GM21515 (cell line): ENCODE results near the gene RRP15.
A peak's percentile ranks its signal among the peaks of the same experiment; 100 is the strongest.

Source experiments
- ATAC-seq: cut with Tn5 transposase; IDR thresholded peaks from one replicate; pipeline ENCODE4 v1.9.1; 2021; ENCODE audit not compliant: unreplicated experiment

The RRP15 gene

GRCh38 chr1:218339267-218339831, 54.3 kb downstream of the RRP15 start:
- ATAC-seq: peak; percentile 57

DNA sequence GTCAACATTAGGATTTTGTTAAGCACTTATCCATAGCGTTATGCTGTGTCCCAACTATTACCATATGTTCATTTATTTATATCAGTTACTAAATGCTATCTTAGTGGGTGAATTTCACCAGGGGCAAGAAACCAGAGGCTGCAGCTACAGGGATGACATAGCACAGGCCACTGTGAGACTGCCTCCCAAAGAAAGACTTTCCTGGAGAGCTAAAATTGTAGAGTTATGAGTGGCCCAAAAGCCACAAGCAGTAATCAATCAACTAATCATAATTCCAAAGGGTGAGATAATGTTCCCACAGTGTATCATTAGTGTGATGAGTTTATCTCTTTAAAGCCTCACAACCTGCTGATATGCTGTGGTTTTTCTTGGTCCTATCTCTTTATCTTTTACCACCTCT, 56.2 kb downstream of the RRP15 start:
- ATAC-seq: no peak

- ATAC-seq: no peak
Measured at GRCh38 chr1:218342091-218342490, 57.0 kb downstream of the RRP15 start.

DNA sequence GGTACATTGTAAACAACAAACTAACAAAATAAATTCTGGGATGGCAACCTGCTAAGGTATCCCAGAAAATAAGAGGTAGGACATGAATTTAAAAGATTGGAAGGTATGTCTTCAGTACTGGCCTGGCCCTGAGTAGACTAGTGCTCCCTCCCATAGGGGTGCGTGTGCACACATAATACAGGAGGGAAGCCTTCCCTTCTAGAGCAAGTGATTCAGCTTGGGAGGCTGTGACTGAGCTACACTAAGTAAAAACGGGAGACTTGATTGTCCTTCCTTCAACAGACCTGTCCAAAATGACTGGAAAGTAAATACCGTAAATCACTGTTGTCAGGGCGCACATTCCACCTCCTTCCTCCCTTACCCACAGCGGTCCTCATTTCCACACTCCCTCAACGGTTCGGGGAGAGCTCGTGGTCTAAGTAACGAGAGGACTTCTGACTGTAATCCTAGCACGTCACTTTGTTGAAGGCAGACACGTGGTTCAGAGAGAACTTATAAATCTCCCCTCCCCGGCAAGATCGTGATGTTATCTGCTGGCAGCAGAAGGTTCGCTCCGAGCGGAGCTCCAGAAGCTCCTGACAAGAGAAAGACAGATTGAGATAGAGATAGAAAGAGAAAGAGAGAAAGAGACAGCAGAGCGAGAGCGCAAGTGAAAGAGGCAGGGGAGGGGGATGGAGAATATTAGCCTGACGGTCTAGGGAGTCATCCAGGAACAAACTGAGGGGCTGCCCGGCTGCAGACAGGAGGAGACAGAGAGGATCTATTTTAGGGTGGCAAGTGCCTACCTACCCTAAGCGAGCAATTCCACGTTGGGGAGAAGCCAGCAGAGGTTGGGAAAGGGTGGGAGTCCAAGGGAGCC, 60.0 kb downstream of the RRP15 start, which contains the start of gene TGFB2:
Gene TGFB2 (plus strand): TSS at position 523 of the 859 bp plus-strand sequence. CDS start 1,366 bp downstream, outside the sequence.
- ATAC-seq: peak; percentile 46

GRCh38 chr1:218345673-218346390, 60.7 kb downstream of the RRP15 start:
- peak; percentile 71 for ATAC-seq

- no peak for ATAC-seq
Measured at GRCh38 chr1:218346391-218347204, 61.5 kb downstream of the RRP15 start.

DNA sequence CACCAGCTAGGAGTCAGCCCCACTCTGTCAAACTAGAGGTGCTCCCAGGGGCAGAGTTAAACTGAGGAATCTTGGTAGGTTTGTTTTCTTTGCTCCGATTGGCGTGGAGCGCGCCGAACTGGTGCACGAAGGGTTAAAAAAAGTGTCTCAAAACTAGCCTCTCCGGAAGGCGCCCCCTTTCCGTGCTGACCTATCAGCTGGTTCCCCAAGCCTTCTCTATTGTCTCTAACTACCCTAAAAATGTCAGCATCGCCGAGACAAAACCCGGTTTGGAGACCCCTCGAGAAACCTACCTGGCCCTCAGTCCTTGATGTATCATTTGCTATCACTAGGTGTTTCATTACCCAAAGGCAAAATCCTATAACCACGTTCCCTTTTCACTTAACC, 62.2 kb downstream of the RRP15 start:
- ATAC-seq: no peak

DNA sequence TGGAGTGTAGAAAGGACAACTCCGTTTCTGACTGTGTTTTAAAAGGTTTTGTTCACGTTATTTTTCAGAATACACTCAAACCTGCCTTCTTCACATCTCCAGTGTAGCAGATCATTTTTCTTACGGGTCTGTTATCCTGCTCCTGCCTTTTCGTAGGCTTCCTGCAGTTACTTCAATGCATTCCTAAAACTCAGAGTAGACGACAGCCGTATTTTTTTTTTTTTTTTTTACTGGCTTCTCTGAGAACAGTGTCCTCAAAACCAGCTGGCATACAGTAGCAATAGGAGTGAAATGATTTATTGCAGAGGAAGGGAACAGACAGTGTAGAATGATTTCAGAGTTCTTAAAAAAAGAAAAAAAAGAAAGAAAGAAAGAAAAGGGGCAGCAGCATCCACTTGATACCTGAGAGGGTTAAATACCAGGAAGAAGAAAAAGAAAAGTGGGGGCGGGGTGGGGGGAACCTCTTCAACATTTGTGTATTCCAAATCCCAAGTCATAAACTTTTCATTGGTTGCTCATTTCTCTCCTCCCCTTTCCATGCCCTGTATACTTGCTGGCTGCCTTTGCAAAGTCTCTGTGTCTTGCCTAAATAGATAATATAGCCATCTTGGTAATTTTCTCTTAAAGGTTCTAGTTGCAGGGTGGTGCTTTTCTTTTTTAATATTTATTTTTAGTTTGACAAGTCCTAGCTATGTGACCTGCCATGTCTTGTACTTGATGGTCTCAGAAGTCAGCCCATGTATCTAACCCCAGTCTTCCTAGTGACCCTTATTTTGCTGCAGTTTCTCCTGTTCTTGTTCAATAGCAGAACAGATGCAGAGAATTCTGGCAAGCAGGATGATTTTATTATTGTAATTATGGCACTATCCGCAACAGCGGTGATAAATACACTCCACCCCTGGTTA, 62.9 kb downstream of the RRP15 start:
- ATAC-seq: no peak

DNA sequence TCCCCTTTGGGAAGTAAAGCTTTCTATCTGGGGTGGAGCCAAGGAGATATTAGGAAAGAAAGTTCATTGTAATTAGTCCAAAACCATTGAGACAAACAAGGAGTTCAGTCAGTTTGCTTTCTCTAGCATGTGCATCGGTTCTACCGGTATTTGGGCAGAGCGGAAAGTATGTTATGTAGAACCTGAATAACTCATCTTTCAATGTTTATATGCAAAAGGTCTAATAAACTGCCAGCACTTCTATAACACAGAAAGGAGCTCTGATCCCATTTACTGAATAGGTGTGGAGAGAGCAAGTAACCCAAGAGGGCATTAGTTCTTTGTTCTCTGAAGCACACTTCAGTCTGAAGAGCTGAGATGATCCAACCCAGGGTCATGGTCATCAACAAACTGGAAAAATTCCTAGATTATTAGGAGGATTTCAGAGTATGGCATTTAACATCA, 63.6 kb downstream of the RRP15 start:
- no peak for ATAC-seq

- ATAC-seq: no peak
Measured at GRCh38 chr1:218349348-218350034, 64.4 kb downstream of the RRP15 start.

DNA sequence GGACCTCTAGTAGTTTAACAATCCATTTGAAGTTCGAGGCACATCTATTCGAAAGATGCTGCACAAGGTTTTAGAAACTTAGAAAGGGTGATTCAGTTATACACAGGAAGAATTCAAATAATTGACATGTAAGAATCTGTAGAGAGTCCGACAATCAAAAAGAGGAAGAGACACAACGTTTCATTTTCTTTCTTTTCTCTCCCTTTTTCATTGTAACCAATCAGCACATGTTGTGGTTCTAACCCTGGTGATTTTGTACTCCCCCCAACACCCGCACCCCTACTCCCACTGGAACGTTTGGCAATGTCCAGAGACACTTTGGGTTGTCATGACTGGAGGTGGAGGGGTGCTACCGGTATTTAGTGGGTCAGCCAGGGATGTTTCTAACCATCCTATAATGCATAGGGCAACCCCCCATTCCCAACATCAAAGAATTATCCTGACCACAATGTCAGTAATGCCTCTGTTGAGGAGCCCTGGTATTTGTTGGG, 65.0 kb downstream of the RRP15 start:
- ATAC-seq: no peak

DNA sequence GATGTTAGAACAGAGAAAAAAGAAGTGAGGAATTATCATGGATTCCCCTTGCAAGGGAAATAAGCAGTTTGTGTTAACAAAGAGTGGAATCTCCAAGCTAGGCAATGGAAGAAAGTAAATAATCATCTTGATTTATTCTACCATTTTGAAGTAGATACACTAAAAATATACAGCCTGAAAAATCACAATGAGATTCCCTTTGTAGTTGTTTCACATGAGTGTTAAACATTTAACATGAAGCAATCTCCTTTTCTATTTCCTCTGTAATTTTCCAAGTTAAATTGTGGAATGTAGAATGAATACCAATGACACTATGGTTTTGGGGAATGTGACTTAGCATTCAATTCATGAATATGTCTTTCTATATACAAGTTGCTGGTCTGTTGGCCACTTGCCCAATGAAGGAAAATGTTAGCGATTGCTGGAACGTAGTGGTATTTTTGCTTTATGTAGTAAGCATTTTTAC, 65.7 kb downstream of the RRP15 start:
- ATAC-seq: no peak

DNA sequence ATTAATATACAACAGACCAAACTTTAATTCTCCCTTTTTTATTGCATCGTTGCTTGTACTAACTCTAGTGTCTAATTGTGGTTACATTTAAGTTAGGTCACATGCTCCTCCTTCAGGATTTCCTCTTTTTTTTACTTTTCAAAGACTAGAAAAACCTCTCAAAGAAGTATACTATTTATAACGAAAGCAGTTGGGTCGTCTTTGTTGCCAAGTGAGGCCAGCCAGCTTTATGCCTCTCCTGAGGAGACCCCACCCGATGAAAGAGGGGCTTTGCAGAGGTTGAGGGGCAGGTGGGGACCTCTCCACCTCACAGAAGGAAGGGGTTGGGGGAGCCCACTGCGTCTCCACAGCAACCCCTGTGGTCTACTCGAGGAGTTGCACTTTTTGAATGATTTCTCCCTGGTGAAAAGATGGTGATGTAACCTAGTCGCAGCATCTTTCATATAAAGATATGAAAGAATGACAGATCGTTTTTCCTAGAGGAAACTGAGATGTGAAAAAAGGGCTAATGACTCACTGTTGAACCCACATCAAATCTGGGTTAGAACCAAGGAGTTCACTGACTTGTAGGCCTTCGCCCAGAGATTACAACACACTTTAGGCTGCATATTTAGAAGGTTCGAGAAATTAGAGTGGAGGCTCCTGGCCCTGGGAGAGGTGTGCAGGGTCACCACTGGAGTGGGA, 66.4 kb downstream of the RRP15 start:
- ATAC-seq: peak; percentile 74

DNA sequence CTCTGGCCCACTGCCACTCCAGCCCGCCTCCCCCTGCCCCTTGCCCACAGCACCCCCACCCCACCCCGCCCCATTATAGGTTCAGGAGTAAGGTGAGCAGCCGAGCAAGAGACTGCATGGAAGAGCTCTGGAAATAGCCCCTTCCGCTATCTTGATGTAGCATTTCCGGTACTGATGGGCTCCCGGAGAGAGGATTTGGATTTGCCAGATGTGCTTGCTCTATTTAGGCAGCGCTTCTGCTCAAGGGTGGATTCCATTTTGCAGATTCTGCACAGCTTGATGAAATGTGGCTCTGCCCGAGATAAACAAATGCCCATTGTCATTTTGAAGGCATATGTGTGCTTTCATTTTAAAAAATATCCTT, 67.0 kb downstream of the RRP15 start:
- ATAC-seq: no peak

GRCh38 chr1:218353656-218354055, 68.6 kb downstream of the RRP15 start:
- no peak for ATAC-seq

DNA sequence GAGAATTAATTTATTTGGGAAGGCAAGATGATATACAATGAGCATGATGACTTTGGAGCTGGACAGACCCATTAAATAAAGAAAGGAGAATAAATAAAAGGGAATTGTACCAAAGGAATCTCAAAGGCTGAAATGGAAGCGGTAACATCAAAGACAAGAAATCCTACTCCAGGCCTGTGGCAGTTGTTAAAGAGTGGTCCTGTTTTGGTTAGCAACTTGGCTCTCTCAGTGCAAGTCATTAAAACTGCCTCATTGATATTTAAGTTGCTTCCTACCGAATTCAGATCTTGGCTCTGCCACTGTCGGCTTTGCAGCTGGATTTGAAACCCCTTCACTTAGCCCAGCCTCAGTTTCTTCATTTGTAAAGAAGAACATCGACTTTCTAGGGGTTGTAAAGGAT, 70.2 kb downstream of the RRP15 start:
- ATAC-seq: no peak

- no peak for ATAC-seq
Measured at GRCh38 chr1:218357211-218357892, 72.3 kb downstream of the RRP15 start.

DNA sequence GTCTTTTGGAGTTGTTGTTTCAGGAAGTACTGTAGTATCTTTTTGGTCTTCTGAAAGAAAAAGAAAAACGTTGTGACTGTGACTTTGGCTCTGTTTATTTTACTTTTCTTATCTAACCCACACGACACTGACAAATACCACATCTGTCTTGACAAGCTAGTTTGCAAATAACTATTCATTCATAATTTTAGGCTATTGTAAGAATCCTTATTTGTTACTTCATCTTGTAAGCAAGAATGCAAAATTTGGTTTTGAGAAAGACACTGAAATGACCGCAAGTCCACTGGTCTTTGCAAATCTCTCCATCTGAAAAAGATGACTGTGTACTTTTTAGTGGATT, 72.8 kb downstream of the RRP15 start:
- ATAC-seq: no peak
